Measurements from ENCODE around the gene PHLDA1.

GRCh38 chr12:75976113-75976512 is 55.5 kb downstream of the PHLDA1 start:
- TF ChIP-seq CTCF (IDR thresholded peaks at IDR 0.05), result no peak
- no peak for TF ChIP-seq POLR2AphosphoS5 (IDR thresholded peaks at IDR 0.05; ENCODE audit: low read depth, low read length)

All from Panc1 (cell line).